Hair follicle dermal papilla cell (primary cell): ENCODE data around the gene LRRC8E. TPM values are rescaled to one million over a fixed set of nuclear protein-coding genes. Genes with fewer than 3 reads are reported as not detected.

Source experiments
- total RNA-seq: library from RNA; depleted of rRNA; stranded (reverse); fragments of >200 nt; gene quantifications from 2 replicates; pipeline ENCODE4 v1.2.3, GENCODE V29; 2012

LRRC8E gene
- 13.7 and 13.8 TPM in 2 replicates for total RNA-seq

DNA sequence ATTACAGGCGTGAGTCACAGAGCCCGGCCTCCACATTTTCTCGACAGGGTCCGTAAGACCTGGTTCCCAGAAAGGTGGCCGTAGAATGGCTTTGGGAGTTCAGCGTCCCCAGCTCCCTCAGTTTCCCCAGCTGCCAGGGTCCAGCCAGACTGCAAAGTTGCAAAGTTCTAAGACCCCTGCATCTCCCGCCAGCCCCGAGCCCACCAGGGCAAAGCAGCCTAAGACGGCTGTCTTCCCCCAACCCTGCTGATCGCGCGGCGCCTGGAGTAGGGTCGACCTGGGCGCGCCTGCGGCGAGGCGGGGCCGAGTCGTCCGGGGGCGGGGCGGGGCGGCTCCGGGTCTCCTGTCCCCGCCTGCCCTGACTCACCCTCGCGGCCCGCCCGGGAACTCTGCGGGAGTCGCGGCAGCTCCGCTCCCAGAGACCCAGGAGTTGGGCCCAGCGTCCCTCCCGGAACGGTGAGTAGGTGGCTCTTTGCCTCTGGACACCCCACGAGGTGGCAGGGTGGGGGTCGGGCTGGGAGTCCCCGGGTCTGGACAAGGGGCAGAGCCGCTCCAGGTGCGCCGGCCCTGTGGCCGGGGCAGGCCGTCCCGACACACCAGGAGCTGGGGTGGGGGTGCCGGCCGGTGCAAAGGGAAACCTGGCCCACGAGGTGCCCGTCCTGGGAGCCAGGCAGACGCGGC is at the start of gene LRRC8E:
TSS of gene LRRC8E (plus strand) at position 366 of the 681 bp plus-strand sequence. CDS start 7,094 bp downstream, outside the sequence.

DNA sequence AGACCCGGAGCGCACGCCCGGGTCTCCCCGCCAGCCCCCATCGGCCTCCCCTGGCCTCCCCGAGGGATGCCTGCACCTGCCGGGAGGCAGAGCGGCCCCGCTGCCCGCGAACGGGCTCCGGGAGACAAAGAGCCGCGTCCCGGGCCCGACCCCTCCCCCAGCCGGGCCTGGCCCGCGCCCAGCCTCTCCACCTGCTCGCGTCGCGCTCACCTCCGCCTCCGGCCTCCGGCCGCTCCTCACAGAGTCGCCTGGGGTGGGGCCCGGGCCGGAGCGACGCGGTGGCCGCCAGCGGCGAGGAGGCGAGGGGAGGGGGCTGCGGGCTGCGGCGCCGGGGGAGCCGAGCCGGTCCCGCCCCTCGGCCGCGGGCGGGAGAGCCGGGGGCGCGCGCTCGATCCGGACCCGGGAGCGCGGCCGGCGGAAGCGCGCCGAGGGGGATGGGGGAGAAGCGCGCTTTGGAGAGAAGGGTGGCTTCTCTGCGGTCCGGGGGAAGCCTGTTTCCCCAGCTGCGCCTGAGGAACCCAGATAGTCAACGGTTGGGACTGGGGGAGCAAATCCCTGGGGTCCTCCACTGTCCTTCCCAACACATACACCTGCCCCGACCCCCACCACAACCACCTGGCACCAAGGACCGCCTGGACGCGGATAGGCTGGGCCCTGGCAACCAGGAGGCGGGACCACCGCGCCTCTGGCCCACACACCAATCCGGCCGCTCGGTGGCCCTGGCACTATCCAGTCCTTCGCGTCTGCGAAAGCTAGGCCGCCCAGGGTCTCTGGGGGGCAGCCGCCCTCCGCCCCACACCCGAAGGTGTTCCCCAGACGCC is 14.0 kb upstream of the LRRC8E start, which contains the start of gene PRR36:
TSS of gene PRR36 (minus strand) at position 315 of the 821 bp plus-strand sequence. CDS start 701 bp downstream, outside the sequence.

DNA sequence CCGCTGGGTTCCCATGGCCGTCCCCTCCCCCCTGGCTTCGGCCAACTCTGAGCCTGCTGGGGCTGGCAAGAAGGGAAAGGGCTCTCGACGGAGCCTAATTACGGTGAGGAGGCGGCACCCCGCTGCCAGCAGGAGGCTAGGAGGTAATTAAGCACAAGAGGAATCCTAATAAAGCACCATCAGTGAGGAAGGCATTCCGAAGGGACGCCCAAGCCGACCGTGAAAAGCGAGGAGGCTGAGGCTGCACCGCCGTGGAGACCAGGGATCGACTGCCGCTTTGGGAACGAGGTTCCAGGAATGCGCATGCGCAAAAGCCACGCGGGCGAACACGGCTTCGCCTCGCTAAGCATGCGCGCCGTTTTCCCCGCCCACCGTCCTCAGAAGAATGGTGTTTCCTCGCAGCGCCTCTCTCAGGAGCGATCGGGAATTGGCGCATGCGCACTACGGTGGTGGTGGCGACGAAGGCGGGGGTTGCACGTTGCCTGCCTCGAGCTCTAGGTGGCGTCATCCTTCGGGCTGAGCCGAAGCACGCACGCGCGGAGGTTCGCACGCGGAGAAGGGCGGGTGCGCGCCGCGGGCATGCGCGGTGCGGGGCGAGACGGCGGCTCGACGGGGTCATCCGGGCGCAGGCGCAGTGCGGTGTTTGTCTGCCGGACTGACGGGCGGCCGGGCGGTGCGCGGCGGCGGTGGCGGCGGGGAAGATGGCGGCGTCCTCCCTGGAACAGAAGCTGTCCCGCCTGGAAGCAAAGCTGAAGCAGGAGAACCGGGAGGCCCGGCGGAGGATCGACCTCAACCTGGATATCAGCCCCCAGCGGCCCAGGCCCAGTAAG is 15.1 kb downstream of the LRRC8E start, which contains the start of gene MAP2K7:
TSS of gene MAP2K7 (plus strand) at position 634 of the 830 bp plus-strand sequence. CDS start at position 702, 68 bp downstream.

DNA sequence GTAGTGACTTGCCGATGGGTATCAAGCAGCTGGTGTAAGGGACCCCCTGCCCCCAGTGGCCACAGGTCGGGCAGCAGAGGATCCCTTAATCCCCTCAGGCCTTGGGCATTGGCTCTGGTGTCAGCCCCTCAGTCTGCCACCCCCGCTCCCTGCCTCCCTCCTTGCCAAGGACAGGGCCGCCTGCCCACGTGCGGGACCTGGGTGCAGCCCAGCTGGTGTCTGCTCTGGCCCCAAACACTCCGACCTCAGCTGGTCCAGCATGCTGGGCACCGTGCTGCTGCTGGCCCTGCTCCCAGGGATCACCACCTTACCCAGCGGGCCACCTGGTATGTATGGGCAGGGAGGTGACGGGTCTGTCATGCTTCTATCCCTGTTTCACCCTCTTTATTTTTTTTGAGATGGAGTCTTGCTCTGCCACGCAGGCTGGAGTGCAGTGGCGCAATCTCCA is 26.3 kb downstream of the LRRC8E start, which contains the start of gene TGFBR3L:
TSS of gene TGFBR3L (plus strand) at position 233 of the 448 bp plus-strand sequence.

DNA sequence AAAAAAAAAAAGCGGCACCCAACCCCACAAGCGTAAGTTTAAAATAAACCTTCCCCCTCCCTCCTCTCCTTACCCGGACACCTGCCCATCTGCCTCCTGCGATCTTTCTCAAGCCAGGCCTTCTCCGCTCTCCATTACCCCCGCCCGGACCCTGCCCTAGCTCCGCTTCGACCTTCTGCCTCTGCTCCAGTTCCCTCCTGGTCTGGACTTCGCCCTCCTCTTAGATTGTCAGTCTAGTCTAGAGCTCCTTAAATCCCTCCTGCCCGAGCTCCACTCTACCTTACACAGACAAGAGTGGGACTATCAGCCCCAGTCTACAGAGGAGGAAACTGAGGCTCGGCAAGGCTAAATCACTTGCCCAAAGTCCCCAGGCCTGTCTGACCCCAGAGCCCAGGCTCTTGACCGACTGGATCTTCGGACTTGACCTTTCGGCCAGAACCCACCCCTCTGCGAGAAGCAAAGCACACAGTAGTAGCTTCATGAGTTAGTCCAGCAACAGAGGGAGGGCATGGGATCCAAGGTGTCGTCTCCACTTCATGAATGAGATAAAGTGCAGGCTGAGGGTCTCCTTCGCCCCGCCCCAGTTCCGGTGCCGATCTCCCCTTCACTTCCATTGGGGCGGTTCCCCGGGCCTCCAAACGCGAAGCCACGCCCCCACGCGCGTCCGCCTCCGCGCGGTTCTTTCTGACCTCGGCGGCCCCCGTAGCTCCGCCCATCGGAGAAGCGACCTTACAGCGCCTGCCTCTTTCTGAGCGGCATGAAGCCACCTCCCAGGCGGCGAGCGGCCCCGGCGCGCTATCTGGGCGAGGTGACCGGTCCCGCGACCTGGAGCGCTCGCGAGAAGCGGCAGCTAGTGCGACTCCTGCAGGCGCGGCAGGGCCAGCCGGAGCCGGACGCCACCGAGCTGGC is 31.6 kb downstream of the LRRC8E start, which contains the start of gene SNAPC2:
TSS of gene SNAPC2 (plus strand) at position 729 of the 909 bp plus-strand sequence. CDS start at position 758, 29 bp downstream.

DNA sequence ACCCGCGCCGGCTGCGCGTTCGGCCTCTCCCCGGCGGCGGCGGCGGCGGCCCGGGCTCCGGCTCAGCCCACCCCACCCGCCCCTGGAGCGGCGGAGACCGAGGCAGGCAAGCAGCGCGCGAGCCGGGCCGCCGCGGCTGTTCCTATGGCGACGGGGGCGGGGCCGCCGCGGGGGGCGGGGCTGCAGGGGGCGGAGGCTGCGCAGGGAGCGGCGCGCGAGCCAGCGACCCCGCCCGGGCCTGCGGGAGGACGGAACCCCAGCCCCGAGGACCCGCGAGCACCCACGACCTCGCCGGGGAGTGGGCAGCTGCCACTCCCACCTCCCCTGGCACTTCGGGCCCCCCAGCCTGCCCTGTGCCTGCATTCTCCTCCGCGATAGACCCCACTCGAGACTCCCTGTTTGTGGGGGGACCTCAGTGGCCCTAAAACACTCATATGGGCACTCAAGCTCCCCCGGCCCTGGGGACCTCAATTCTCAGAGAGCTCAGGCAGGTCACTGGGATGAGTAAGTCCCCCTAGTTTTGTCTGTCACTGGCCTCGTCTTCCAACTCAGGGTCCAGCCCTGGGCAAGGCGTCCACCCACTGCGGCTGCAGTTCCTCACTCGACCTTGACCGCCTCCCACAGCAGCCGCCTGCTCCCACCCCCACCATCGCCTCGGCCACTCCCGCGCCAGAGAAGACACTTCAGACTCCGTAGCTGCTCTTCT is 37.9 kb downstream of the LRRC8E start, which contains the start of gene CTXN1:
TSS of gene CTXN1 (minus strand) at position 115 of the 706 bp plus-strand sequence. CDS start 597 bp downstream, outside the sequence.

DNA sequence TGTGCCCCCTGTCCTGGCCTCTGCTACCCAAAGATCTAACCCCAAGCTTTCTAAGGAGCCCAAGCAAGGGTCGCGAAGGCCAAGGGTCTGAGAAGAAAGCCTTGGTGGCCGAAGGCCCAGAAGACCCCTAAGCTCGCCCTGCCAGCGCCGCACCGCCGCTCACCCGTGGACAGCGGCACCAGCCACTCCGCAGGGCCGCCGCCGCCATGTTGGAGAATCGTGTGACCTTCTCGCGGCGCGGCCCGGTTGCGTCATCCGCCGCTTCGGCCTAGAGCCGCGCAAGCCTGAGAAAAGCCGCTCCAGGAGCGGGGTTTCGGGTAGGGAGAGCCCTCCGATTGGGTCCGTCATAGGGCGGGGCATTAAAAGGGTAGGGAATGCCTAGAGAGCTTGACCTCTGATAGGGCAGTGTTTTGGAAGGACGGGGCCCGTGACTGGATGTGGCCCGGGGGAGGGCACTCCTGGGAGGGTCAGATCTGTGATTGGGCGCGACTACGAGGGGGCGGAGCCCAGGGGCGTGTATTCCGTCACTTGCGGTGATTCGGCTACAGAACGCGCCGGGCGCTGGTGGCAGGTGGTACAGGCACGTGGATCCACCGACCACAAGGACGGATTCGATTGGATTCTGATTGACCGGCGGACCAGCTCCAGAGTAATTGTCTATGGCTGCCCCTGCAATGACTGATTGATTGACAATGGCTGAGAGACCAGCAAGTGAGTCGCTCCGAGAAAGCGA is 55.3 kb downstream of the LRRC8E start, which contains the start of gene TIMM44:
TSS of gene TIMM44 (minus strand) at position 223 of the 733 bp plus-strand sequence. CDS start at position 208, 15 bp downstream.

Other genes starting within 250 kb of the LRRC8E start
- gene RETN, start 219.5 kb upstream of the LRRC8E start, total RNA-seq = not detected in 2 replicates
- gene MCEMP1, start 211.4 kb upstream of the LRRC8E start, total RNA-seq = not detected in 2 replicates
- 35.7 and 50.6 TPM in 2 replicates for gene TRAPPC5, start 207.7 kb upstream of the LRRC8E start, total RNA-seq
- gene FCER2, start 186.4 kb upstream of the LRRC8E start, total RNA-seq = not detected in 2 replicates
- gene CLEC4G, start 156.4 kb upstream of the LRRC8E start, total RNA-seq = not detected in 2 replicates
- gene CD209, start 141.0 kb upstream of the LRRC8E start, total RNA-seq = not detected in 2 replicates
- not detected in 2 replicates for gene CLEC4M, start 125.3 kb upstream of the LRRC8E start, total RNA-seq
- 21.9 and 22.9 TPM in 2 replicates for gene EVI5L, start 58.3 kb upstream of the LRRC8E start, total RNA-seq
- gene PRR36, start 14.1 kb upstream of the LRRC8E start, total RNA-seq = not detected in 2 replicates
- 15.9 and 19.5 TPM in 2 replicates for gene MAP2K7, start 15.4 kb downstream of the LRRC8E start, total RNA-seq
- gene TGFBR3L, start 26.3 kb downstream of the LRRC8E start, total RNA-seq = 0.32 and 0.73 TPM in 2 replicates
- gene SNAPC2, start 31.8 kb downstream of the LRRC8E start, total RNA-seq = 17.8 and 19.8 TPM in 2 replicates
- 0.61 and 1.9 TPM in 2 replicates for gene CTXN1, start 37.6 kb downstream of the LRRC8E start, total RNA-seq
- gene TIMM44, start 55.2 kb downstream of the LRRC8E start, total RNA-seq = 43.5 and 52.4 TPM in 2 replicates
- gene ELAVL1, start 117.1 kb downstream of the LRRC8E start, total RNA-seq = 33.3 and 37.8 TPM in 2 replicates
- gene CCL25, start 164.2 kb downstream of the LRRC8E start, total RNA-seq = not detected in 2 replicates